Neutrophil (primary cell): Measurements from ENCODE around the gene PLEKHG4.

Experiments
- H3K27ac ChIP-seq: fragments of 200-600 bp; sonication (generic); 2 replicates; pipeline ENCODE4 v1.5.1; 2016; ENCODE audit warnings: mild to moderate bottlenecking, moderate library complexity
- H3K27me3 ChIP-seq: fragments of 200-600 bp; sonication (generic); 2 replicates; pipeline ENCODE4 v1.6.0; 2016; ENCODE audit warnings: mild to moderate bottlenecking
- H3K36me3 ChIP-seq: fragments of 200-600 bp; sonication (generic); 2 replicates; pipeline ENCODE4 v1.5.1; 2017
- H3K4me1 ChIP-seq, 2 experiments: fragments of 200-600 bp in 1 of 2; sonication (generic) in 1 of 2; 1 replicate in 1 of 2; 2 replicates in 1 of 2; pipeline versions ENCODE4 v1.5.1 to v1.6.1; 2013 to 2016; ENCODE audit warnings: low read depth in 1 of 2, low read length in 1 of 2, mild to moderate bottlenecking in 1 of 2, moderate library complexity in 1 of 2; ENCODE audit not compliant: control insufficient read depth in 1 of 2, insufficient read depth in 1 of 2
- H3K4me3 ChIP-seq, 2 experiments: fragments of 200-600 bp in 1 of 2; sonication (generic) in 1 of 2; 1 replicate in 1 of 2; 2 replicates in 1 of 2; pipeline ENCODE4 v1.5.1; 2013 to 2016; ENCODE audit warnings: low read depth in 1 of 2, low read length in 1 of 2, mild to moderate bottlenecking in 1 of 2, moderate library complexity in 1 of 2
- H3K9me3 ChIP-seq: fragments of 200-600 bp; sonication (generic); 2 replicates; pipeline ENCODE4 v1.5.1; 2016
- CTCF ChIP-seq: fragments of 200-600 bp; sonication (generic); IDR thresholded peaks from 2 replicates; pipeline ENCODE4 v1.5.1; 2016; ENCODE audit warnings: antibody characterized with exemption

PLEKHG4 gene

GRCh38 chr16:67264866-67265265 lies 14.5 kb upstream of the PLEKHG4 start:
- Histone ChIP-seq H3K36me3 (no peaks in the 10 kb centered on the region), H3K4me3 (no peak overlapping the region)
- TF ChIP-seq CTCF, result no peak

GRCh38 chr16:67265834-67266233 lies 13.5 kb upstream of the PLEKHG4 start:
- Histone ChIP-seq H3K36me3 (no peaks in the 10 kb centered on the region), H3K4me3 (no peak overlapping the region), H3K27ac (no peak overlapping the region), H3K9me3 (no peaks in the 10 kb centered on the region), H3K27me3 (peaks cover 21% of the 10 kb centered on the region), H3K4me1 (no peaks in the 10 kb centered on the region)
- no peak for TF ChIP-seq CTCF

More at GRCh38 chr16:67264866-67265265, 14.5 kb upstream of the PLEKHG4 start:
- Histone ChIP-seq H3K4me1 (no peaks in the 10 kb centered on the region), H3K9me3 (no peaks in the 10 kb centered on the region), H3K27ac (no peak overlapping the region), H3K27me3 (peaks cover 20% of the 10 kb centered on the region)

- Histone ChIP-seq H3K27ac (no peak overlapping the region), H3K36me3 (no peaks in the 10 kb centered on the region), H3K9me3 (no peaks in the 10 kb centered on the region), H3K27me3 (peaks cover 21% of the 10 kb centered on the region), H3K4me1 (no peaks in the 10 kb centered on the region), H3K4me3 (no peak overlapping the region)
- no peak for TF ChIP-seq CTCF
Observed at GRCh38 chr16:67268136-67268579, 11.2 kb upstream of the PLEKHG4 start.

GRCh38 chr16:67269766-67270165 lies 9.6 kb upstream of the PLEKHG4 start:
- TF ChIP-seq CTCF, result no peak
- Histone ChIP-seq H3K4me3 (no peak overlapping the region), H3K36me3 (no peaks in the 10 kb centered on the region), H3K9me3 (no peaks in the 10 kb centered on the region), H3K27ac (no peak overlapping the region), H3K4me1 (no peaks in the 10 kb centered on the region), H3K27me3 (peaks cover 16% of the 10 kb centered on the region)

- no peak for TF ChIP-seq CTCF
- Histone ChIP-seq H3K27me3 (peaks cover 13% of the 10 kb centered on the region), H3K9me3 (no peaks in the 10 kb centered on the region), H3K4me3 (no peak overlapping the region), H3K27ac (no peak overlapping the region), H3K4me1 (no peaks in the 10 kb centered on the region), H3K36me3 (no peaks in the 10 kb centered on the region)
Observed at GRCh38 chr16:67270931-67271338, 8.4 kb upstream of the PLEKHG4 start.

- Histone ChIP-seq H3K9me3 (no peaks in the 10 kb centered on the region), H3K36me3 (no peaks in the 10 kb centered on the region), H3K4me3 (no peak overlapping the region), H3K27ac (no peak overlapping the region), H3K27me3 (peaks cover 13% of the 10 kb centered on the region), H3K4me1 (no peaks in the 10 kb centered on the region)
- TF ChIP-seq CTCF, result no peak
Observed at GRCh38 chr16:67271446-67271845, 7.9 kb upstream of the PLEKHG4 start.
